K562 (cell line): ENCODE measurements around the gene SCARF2. TPM values are rescaled to one million over a fixed set of nuclear protein-coding genes. Genes with fewer than 3 reads are reported as not detected.

Experiments
- BRF2 ChIP-seq: IDR thresholded peaks from 3 replicates; pipeline ENCODE4 v1.6.1; 2011; ENCODE audit warnings: borderline replicate concordance, mild to moderate bottlenecking; ENCODE audit not compliant: insufficient read length, insufficient read depth
- CC2D1A ChIP-seq: fragments of 450-650 bp; IDR thresholded peaks from 2 replicates; pipeline ENCODE4 v1.6.1; 2017; ENCODE audit warnings: mild to moderate bottlenecking
- GTF3C2 ChIP-seq: IDR thresholded peaks from 3 replicates; pipeline ENCODE4 v1.6.1; 2011; ENCODE audit warnings: borderline replicate concordance, mild to moderate bottlenecking, moderate library complexity; ENCODE audit not compliant: insufficient read length; ENCODE audit errors: extremely low read depth
- HINFP ChIP-seq: fragments of 450-650 bp; conservative IDR thresholded peaks from 2 replicates; pipeline ENCODE4 v1.6.1; 2016; ENCODE audit warnings: missing genetic modification characterization, low read depth, mild to moderate bottlenecking, control low read depth, missing compliant biosample characterization
- HNRNPLL ChIP-seq: fragments of 200-400 bp; formaldehyde crosslinking; IDR thresholded peaks from 2 replicates; pipeline ENCODE4 v1.6.1; 2017; ENCODE audit warnings: low read length, low read depth, mild to moderate bottlenecking; ENCODE audit not compliant: poor library complexity, severe bottlenecking
- MIER1 ChIP-seq: fragments of 450-650 bp; IDR thresholded peaks from 2 replicates; pipeline ENCODE4 v1.6.1; 2016; ENCODE audit warnings: antibody characterized with exemption, mild to moderate bottlenecking, low read depth
- MTA1 ChIP-seq: fragments of 450-650 bp; IDR thresholded peaks from 2 replicates; pipeline ENCODE4 v1.6.1; 2017; ENCODE audit warnings: borderline replicate concordance
- NR2C1 ChIP-seq, 2 experiments: fragments of 450-650 bp; IDR thresholded peaks; 2 replicates each; pipeline ENCODE4 v1.6.1; 2017; ENCODE audit warnings: mild to moderate bottlenecking in 2 of 2, antibody characterized with exemption in 1 of 2, inconsistent platforms in 1 of 2, missing compliant biosample characterization in 1 of 2, missing genetic modification characterization in 1 of 2
- POLR3A ChIP-seq: IDR thresholded peaks from 2 replicates; pipeline ENCODE4 v1.6.1; 2011; ENCODE audit warnings: borderline replicate concordance, mild to moderate bottlenecking, moderate library complexity; ENCODE audit not compliant: insufficient read length, insufficient read depth; ENCODE audit errors: extremely low read depth
- PURB ChIP-seq: sonication (generic); formaldehyde crosslinking; IDR thresholded peaks from 2 replicates; pipeline ENCODE4 v1.9.0; 2021; ENCODE audit warnings: low read depth, mild to moderate bottlenecking, missing genetic modification reagents
- PYGO2 ChIP-seq: fragments of 450-650 bp; IDR thresholded peaks from 2 replicates; pipeline ENCODE4 v1.6.1; 2016; ENCODE audit warnings: mild to moderate bottlenecking, missing genetic modification characterization, moderate library complexity, missing compliant biosample characterization
- SP1 ChIP-seq: sonication (generic); formaldehyde crosslinking; IDR thresholded peaks from 2 replicates; pipeline ENCODE4 v1.8.1; 2022; ENCODE audit warnings: mild to moderate bottlenecking, missing genetic modification reagents
- TRIM28 ChIP-seq: fragments of 450-650 bp; IDR thresholded peaks from 2 replicates; pipeline ENCODE4 v1.6.1; 2017
- ZFPM2 ChIP-seq: fragments of 250-450 bp; sonication (Bioruptor Pico); IDR thresholded peaks from 2 replicates; pipeline ENCODE4 v1.5.1; 2022; ENCODE audit warnings: mild to moderate bottlenecking
- ZNF197 ChIP-seq: fragments of 200-800 bp; sonication (Bioruptor generic); IDR thresholded peaks from 2 replicates; pipeline ENCODE4 v1.6.1; 2016; ENCODE audit warnings: low read depth, missing genetic modification characterization, missing compliant biosample characterization
- ZNF212 ChIP-seq: fragments of 450-650 bp; formaldehyde crosslinking; IDR thresholded peaks from 2 replicates; pipeline ENCODE4 v1.4.0; 2020; ENCODE audit warnings: mild to moderate bottlenecking
- ZNF280B ChIP-seq: fragments of 250-450 bp; sonication (Bioruptor Pico); IDR thresholded peaks from 2 replicates; pipeline ENCODE4 v1.5.1; 2021; ENCODE audit warnings: mild to moderate bottlenecking
- polyA plus RNA-seq, 8 experiments: library from polyadenylated mRNA; depleted of rRNA in 4 of 8; stranded (reverse) in 5 of 8; unstranded in 3 of 8; fragments of >200 nt; fragmentation: Nextera tagmentation in 2 of 8; fragmentation: Illumina TruSeq in 1 of 8; extraction: Ambion mirVana in 2 of 8; extraction: Trizol in 1 of 8; gene quantifications; 2 replicates each; pipeline versions ENCODE4 v1.2.1 to v1.2.3, GENCODE V29; 2011 to 2014; ENCODE audit warnings: inconsistent platforms in 1 of 8, missing spikeins in 1 of 8
- total RNA-seq, 7 experiments: library from RNA; depleted of rRNA in 6 of 7; stranded (reverse); fragments of >200 nt in 6 of 7; fragmentation: Illumina TruSeq in 2 of 7; extraction: Trizol in 2 of 7; gene quantifications; 2 replicates each; pipeline versions ENCODE4 v1.2.1 to v1.2.3, GENCODE V29; 2011 to 2021; ENCODE audit warnings: low replicate concordance in 1 of 7
- TF ChIP-seq, protein P1 (sequence below): fragments of 450-650 bp; IDR thresholded peaks from 2 replicates; pipeline ENCODE4 v1.6.1; 2016; ENCODE audit warnings: borderline replicate concordance

SCARF2 gene
- total and polyA plus RNA-seq, 9 of the 15 experiments (the other 6 are each of a cell fraction or from before 2014, with no cell fraction given): 0.06 to 0.32 (median 0.21) TPM; not detected in 5

GRCh38 chr22:20412474-20413216, 25.0 kb downstream of the SCARF2 start (continued):
- no peak for TF ChIP-seq GTF3C2
- no peak for TF ChIP-seq SP1 (CRISPR knock-in tag)
- TF ChIP-seq, protein P1, sequence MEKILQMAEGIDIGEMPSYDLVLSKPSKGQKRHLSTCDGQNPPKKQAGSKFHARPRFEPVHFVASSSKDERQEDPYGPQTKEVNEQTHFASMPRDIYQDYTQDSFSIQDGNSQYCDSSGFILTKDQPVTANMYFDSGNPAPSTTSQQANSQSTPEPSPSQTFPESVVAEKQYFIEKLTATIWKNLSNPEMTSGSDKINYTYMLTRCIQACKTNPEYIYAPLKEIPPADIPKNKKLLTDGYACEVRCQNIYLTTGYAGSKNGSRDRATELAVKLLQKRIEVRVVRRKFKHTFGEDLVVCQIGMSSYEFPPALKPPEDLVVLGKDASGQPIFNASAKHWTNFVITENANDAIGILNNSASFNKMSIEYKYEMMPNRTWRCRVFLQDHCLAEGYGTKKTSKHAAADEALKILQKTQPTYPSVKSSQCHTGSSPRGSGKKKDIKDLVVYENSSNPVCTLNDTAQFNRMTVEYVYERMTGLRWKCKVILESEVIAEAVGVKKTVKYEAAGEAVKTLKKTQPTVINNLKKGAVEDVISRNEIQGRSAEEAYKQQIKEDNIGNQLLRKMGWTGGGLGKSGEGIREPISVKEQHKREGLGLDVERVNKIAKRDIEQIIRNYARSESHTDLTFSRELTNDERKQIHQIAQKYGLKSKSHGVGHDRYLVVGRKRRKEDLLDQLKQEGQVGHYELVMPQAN: no peak; the same call in 1 of the 2 replicates
- TF ChIP-seq CC2D1A: no peak
- TF ChIP-seq MIER1: no peak
- TF ChIP-seq PURB (CRISPR knock-in tag): no peak
- no peak for TF ChIP-seq NR2C1 (IDR thresholded peaks at IDR 0.05)
- TF ChIP-seq NR2C1 (tag; IDR thresholded peaks at IDR 0.05): no peak; the same call in none of the 2 replicates
- TF ChIP-seq PYGO2: no peak
- TF ChIP-seq POLR3A: no peak
- no peak for TF ChIP-seq ZNF280B (CRISPR knock-in tag)
- no peak for TF ChIP-seq ZNF212 (CRISPR knock-in tag)
- peak; percentile 85; the same call in 1 of the 2 replicates for TF ChIP-seq ZNF197
- TF ChIP-seq HINFP: peak; percentile 63; the same call in 1 of the 2 replicates
- TF ChIP-seq MTA1: no peak
- TF ChIP-seq HNRNPLL: no peak
- no peak for TF ChIP-seq TRIM28
- TF ChIP-seq ZFPM2 (CRISPR knock-in tag): no peak
- TF ChIP-seq BRF2: no peak
